OCI-LY1 (cell line): ENCODE measurements around the gene TMEM167B.

Experiments
- H2AFZ ChIP-seq: fragments of 200-600 bp; sonication (generic), shearing (Covaris generic); 2 replicates; pipeline ENCODE4 v1.6.0; 2014; ENCODE audit warnings: antibody characterized with exemption, mild to moderate bottlenecking, low read length
- H3F3A ChIP-seq: fragments of 200-600 bp; sonication (generic), shearing (Covaris generic); 2 replicates; pipeline ENCODE4 v1.6.0; 2014; ENCODE audit warnings: mild to moderate bottlenecking, antibody characterized with exemption, low read length, moderate library complexity; ENCODE audit not compliant: insufficient read depth
- H3K27ac ChIP-seq: fragments of 200-600 bp; sonication (generic); 2 replicates; pipeline ENCODE4 v1.5.1; 2014; ENCODE audit warnings: low read length, mixed run types, mild to moderate bottlenecking, low read depth; ENCODE audit not compliant: poor library complexity, severe bottlenecking
- H3K27me3 ChIP-seq: fragments of 200-600 bp; sonication (generic); 2 replicates; pipeline ENCODE4 v1.6.0; 2014; ENCODE audit warnings: antibody characterized with exemption, mild to moderate bottlenecking, low read length, moderate library complexity; ENCODE audit not compliant: insufficient read depth
- H3K36me3 ChIP-seq: fragments of 200-600 bp; sonication (generic); 2 replicates; pipeline ENCODE4 v1.6.1; 2014; ENCODE audit warnings: mild to moderate bottlenecking, antibody characterized with exemption, low read length, moderate library complexity, mixed read lengths; ENCODE audit not compliant: insufficient read depth
- H3K4me1 ChIP-seq: fragments of 200-600 bp; sonication (generic); 2 replicates; pipeline ENCODE4 v1.5.1; 2014; ENCODE audit warnings: mild to moderate bottlenecking, low read length, moderate library complexity; ENCODE audit not compliant: insufficient read depth, severe bottlenecking
- H3K4me2 ChIP-seq: fragments of 200-600 bp; sonication (generic), shearing (Covaris generic); 2 replicates; pipeline ENCODE4 v1.6.1; 2014; ENCODE audit warnings: low read length
- H3K4me3 ChIP-seq: fragments of 200-600 bp; sonication (generic); 2 replicates; pipeline ENCODE4 v1.5.1; 2014; ENCODE audit warnings: low read length, low read depth, mild to moderate bottlenecking, mixed read lengths; ENCODE audit not compliant: poor library complexity, severe bottlenecking
- H3K79me2 ChIP-seq: fragments of 200-600 bp; shearing (Covaris generic); 2 replicates; pipeline ENCODE4 v1.6.1; 2016; ENCODE audit warnings: mixed run types, low read length, mixed read lengths; ENCODE audit not compliant: insufficient read depth
- H3K9ac ChIP-seq: fragments of 200-600 bp; sonication (generic), shearing (Covaris generic); 2 replicates; pipeline ENCODE4 v1.6.1; 2014; ENCODE audit warnings: mild to moderate bottlenecking, low read length, mixed read lengths
- H3K9me2 ChIP-seq: fragments of 200-600 bp; sonication (generic), shearing (Covaris generic); 2 replicates; pipeline ENCODE4 v1.6.1; 2014; ENCODE audit warnings: low read depth, mild to moderate bottlenecking, low read length, mixed read lengths
- H3K9me3 ChIP-seq: fragments of 200-600 bp; shearing (Covaris generic); 2 replicates; pipeline ENCODE4 v1.6.1; 2014; ENCODE audit warnings: low read length, mixed read lengths
- H4K20me1 ChIP-seq: fragments of 200-600 bp; sonication (generic), shearing (Covaris generic); 2 replicates; pipeline ENCODE4 v1.6.0; 2016; ENCODE audit warnings: mild to moderate bottlenecking, low read length; ENCODE audit not compliant: insufficient read depth
- EZH2 ChIP-seq: fragments of 200-600 bp; sonication (generic), shearing (Covaris generic); IDR thresholded peaks from 2 replicates; pipeline ENCODE4 v1.8.0; 2017; ENCODE audit warnings: borderline replicate concordance, mixed run types, mild to moderate bottlenecking, antibody characterized with exemption, low read length, moderate library complexity, mixed read lengths
- TF ChIP-seq, protein P1 (sequence below): fragments of 200-600 bp; sonication (generic), shearing (Covaris generic); IDR thresholded peaks from 2 replicates; pipeline ENCODE4 v1.5.1; 2017; ENCODE audit warnings: mild to moderate bottlenecking, antibody characterized with exemption, low read length, moderate library complexity, mixed read lengths

Gene TMEM167B

DNA sequence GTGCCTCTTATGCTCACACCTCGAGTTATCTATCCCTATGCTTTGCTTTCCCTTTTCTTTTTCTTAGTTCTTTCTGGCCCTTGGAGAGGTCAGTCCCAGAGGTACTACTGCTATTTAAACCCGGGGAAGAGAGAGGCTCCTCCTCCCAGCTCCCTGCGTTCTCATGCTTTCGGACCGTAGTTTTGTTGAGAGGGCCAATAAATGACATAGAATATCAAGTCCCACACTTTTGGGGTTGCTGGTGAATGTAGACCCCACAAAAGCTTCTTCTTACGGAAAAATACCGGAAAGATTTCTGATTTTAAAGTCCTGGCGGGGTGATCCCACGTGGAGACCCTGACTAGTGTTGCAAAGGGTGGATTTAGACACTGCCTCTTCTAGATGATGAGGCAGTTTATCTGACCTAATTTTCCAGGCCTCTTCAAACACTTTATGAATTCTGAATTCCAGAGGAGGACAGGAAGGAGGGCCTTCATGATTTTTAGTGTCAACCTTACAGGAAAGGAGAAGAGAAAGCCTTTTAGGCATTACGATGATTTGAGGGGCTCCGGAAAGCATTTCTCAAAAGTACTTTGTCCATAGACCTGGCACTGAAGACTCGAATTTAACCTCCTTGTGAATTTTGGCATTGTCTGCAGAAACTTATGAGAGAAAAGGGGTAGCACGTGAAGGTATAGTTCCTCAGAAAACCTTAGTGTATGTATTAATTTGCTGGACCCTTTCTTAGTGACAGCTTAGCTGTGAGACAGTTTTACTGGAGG, 694 bp downstream of the TMEM167B start:
- Histone ChIP-seq H3K27ac (peak overlapping the region; percentile 95), H3K4me1 (peaks cover 28% of the 10 kb centered on the region), H3K36me3 (peaks cover 31% of the 10 kb centered on the region), H3K27me3 (no peaks in the 10 kb centered on the region), H3F3A (no peaks in the 10 kb centered on the region; the same call in 1 of the 2 replicates), H3K4me2 (peak overlapping the region; percentile 93), H3K9me3 (no peaks in the 10 kb centered on the region), H4K20me1 (no peaks in the 10 kb centered on the region), H2AFZ (no peak overlapping the region), H3K4me3 (peak overlapping the region; percentile 82), H3K9me2 (no peaks in the 10 kb centered on the region), H3K79me2 (peaks cover 24% of the 10 kb centered on the region), H3K9ac (peak overlapping the region; percentile 92)
- TF ChIP-seq, protein P1, sequence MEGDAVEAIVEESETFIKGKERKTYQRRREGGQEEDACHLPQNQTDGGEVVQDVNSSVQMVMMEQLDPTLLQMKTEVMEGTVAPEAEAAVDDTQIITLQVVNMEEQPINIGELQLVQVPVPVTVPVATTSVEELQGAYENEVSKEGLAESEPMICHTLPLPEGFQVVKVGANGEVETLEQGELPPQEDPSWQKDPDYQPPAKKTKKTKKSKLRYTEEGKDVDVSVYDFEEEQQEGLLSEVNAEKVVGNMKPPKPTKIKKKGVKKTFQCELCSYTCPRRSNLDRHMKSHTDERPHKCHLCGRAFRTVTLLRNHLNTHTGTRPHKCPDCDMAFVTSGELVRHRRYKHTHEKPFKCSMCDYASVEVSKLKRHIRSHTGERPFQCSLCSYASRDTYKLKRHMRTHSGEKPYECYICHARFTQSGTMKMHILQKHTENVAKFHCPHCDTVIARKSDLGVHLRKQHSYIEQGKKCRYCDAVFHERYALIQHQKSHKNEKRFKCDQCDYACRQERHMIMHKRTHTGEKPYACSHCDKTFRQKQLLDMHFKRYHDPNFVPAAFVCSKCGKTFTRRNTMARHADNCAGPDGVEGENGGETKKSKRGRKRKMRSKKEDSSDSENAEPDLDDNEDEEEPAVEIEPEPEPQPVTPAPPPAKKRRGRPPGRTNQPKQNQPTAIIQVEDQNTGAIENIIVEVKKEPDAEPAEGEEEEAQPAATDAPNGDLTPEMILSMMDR = no peak
- no peak for TF ChIP-seq EZH2

DNA sequence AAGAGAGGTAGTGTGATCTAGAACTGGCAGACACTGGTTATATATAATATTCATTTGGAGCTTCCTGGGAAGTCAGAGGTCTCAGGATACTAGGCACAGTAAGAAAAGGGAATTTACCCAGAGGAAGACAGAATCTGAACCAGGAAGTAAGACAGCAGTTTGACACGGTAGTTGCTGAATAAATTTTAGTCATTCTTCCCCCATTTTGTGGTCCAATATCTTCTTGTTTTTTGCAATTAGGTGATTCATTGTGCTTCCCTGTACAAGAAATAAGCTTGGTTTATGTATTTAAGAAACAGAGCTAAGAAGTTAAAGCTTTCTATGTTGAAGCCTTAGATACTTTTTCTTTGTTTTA, 1.3 kb downstream of the TMEM167B start:
- H2AFZ ChIP-seq = no peak overlapping the region
- peaks cover 24% of the 10 kb centered on the region for H3K79me2 ChIP-seq
- H3K36me3 ChIP-seq = peaks cover 37% of the 10 kb centered on the region

DNA sequence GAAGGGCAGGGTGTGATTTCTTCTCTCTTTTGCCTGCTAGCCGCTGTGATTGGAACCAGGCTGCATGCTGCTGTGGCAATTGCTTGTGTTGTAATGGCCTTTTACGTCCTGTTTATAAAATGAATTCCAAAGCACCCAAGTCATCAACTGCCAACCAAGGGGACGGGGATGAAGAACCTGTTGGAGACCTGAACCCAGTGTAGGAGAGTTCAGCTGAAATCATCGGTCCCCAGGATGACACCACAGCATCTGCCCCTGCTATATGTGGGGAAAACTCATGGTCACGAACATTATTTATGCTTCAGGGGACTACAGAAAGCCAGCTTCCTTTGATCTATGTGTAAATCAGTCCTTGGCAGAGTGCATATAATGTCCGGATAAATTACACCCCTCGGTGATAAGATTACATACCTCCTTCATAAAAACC, 3.8 kb downstream of the TMEM167B start:
- no peaks in the 10 kb centered on the region; the same call in 1 of the 2 replicates for H3F3A ChIP-seq
- H3K79me2 ChIP-seq = peaks cover 24% of the 10 kb centered on the region
- no peak overlapping the region for H3K4me2 ChIP-seq
- H3K27ac ChIP-seq = no peak overlapping the region
- H3K27me3 ChIP-seq = no peaks in the 10 kb centered on the region
- H3K9me3 ChIP-seq = no peaks in the 10 kb centered on the region
- no peaks in the 10 kb centered on the region for H3K9me2 ChIP-seq
- H3K36me3 ChIP-seq = peaks cover 37% of the 10 kb centered on the region
- H4K20me1 ChIP-seq = no peaks in the 10 kb centered on the region
- no peak overlapping the region for H3K9ac ChIP-seq
- TF ChIP-seq EZH2 = no peak
- TF ChIP-seq, protein P1 = no peak
- peaks cover 28% of the 10 kb centered on the region for H3K4me1 ChIP-seq
- H2AFZ ChIP-seq = no peak overlapping the region
- no peak overlapping the region for H3K4me3 ChIP-seq

More for the DNA sequence above, 1.3 kb downstream of the TMEM167B start:
- H3K9me3 ChIP-seq = no peaks in the 10 kb centered on the region
- no peaks in the 10 kb centered on the region for H4K20me1 ChIP-seq
- no peaks in the 10 kb centered on the region for H3K27me3 ChIP-seq
- H3K27ac ChIP-seq = peak overlapping the region; percentile 95
- TF ChIP-seq EZH2 = no peak
- TF ChIP-seq, protein P1 = no peak
- H3K4me1 ChIP-seq = peaks cover 28% of the 10 kb centered on the region
- peak overlapping the region; percentile 92 for H3K9ac ChIP-seq
- peak overlapping the region; percentile 82 for H3K4me3 ChIP-seq
- H3F3A ChIP-seq = no peaks in the 10 kb centered on the region; the same call in 1 of the 2 replicates
- H3K4me2 ChIP-seq = peak overlapping the region; percentile 93
- H3K9me2 ChIP-seq = no peaks in the 10 kb centered on the region
